CD8-positive, alpha-beta memory T cell (primary cell): ENCODE results near the gene TNS1. TPM values are rescaled to one million over a fixed set of nuclear protein-coding genes. Genes with fewer than 3 reads are reported as not detected.
"Not testable (repeated sequence)": the region's sequence is repeated elsewhere in the genome, so short reads cannot be mapped to it uniquely, and the experiment has no call there.

ENCODE experiments used
- CTCF ChIA-PET: fragments of 350-600 bp; sonication (Branson Sonifier 250); formaldehyde crosslinking; loops from one replicate; lab custom pipeline; 2021; ENCODE audit warnings: antibody characterized with exemption; lab: Charles Lee
- POLR2A ChIA-PET: fragments of 350-600 bp; sonication (Branson Sonifier 250); formaldehyde crosslinking; loops from one replicate; lab custom pipeline; 2021; ENCODE audit warnings: antibody characterized with exemption; lab: Charles Lee
- DNase-seq, 5 donors: peaks; one replicate each; pipeline versions ENCODE4 v3.0.0 to v3.0.0-alpha.2; 2020 to 2022; ENCODE audit warnings: mixed read lengths in 1 of 5
- H3K27ac ChIP-seq: one replicate; pipeline ENCODE4 v1.7.0; 2013; ENCODE audit warnings: low read depth, mild to moderate bottlenecking, low read length, moderate library complexity
- H3K27me3 ChIP-seq: 2 replicates; pipeline ENCODE4 v1.7.0; 2013; ENCODE audit warnings: low read length, mild to moderate bottlenecking; ENCODE audit not compliant: insufficient read depth, poor library complexity, severe bottlenecking
- H3K36me3 ChIP-seq: 2 replicates; pipeline ENCODE4 v1.7.0; 2013; ENCODE audit warnings: mild to moderate bottlenecking, low read length, moderate library complexity; ENCODE audit not compliant: insufficient read depth
- H3K4me1 ChIP-seq: 2 replicates; pipeline ENCODE4 v1.7.0; 2013; ENCODE audit warnings: mild to moderate bottlenecking, low read length, moderate library complexity; ENCODE audit not compliant: insufficient read depth
- H3K4me3 ChIP-seq: 2 replicates; pipeline ENCODE4 v1.7.0; 2013; ENCODE audit warnings: mild to moderate bottlenecking, low read length
- H3K9me3 ChIP-seq: 2 replicates; pipeline ENCODE4 v1.7.0; 2013; ENCODE audit warnings: mild to moderate bottlenecking, low read length
- H3K27ac Mint-ChIP-seq, 8 donors: one replicate each; pipeline ENCODE4 v1.8.0; 2020 to 2021; ENCODE audit warnings: mixed read lengths in 8 of 8, mild to moderate bottlenecking in 6 of 8, inconsistent platforms in 3 of 8, moderate library complexity in 3 of 8
- H3K27me3 Mint-ChIP-seq, 2 donors: one replicate each; pipeline ENCODE4 v1.8.0; 2020 to 2021; ENCODE audit warnings: mixed read lengths in 2 of 2, mild to moderate bottlenecking in 1 of 2, moderate library complexity in 1 of 2
- H3K36me3 Mint-ChIP-seq, 3 donors: one replicate each; pipeline ENCODE4 v1.8.0; 2020 to 2021; ENCODE audit warnings: mixed read lengths in 3 of 3, inconsistent platforms in 1 of 3, mild to moderate bottlenecking in 1 of 3
- H3K4me1 Mint-ChIP-seq, 3 donors: one replicate each; pipeline ENCODE4 v1.8.0; 2020 to 2021; ENCODE audit warnings: mixed read lengths in 3 of 3, inconsistent platforms in 1 of 3, mild to moderate bottlenecking in 1 of 3
- H3K4me3 Mint-ChIP-seq, 7 donors: one replicate each; pipeline ENCODE4 v1.8.0; 2020 to 2021; ENCODE audit warnings: mixed read lengths in 7 of 7, mild to moderate bottlenecking in 6 of 7, moderate library complexity in 4 of 7, inconsistent platforms in 2 of 7
- H3K9me3 Mint-ChIP-seq, 5 donors: one replicate each; pipeline ENCODE4 v1.8.0; 2020 to 2022; ENCODE audit warnings: mixed read lengths in 5 of 5, mild to moderate bottlenecking in 3 of 5, moderate library complexity in 2 of 5, inconsistent platforms in 1 of 5
- polyA plus RNA-seq: library from polyadenylated mRNA; unstranded; fragments of 300-500 nt; fragmentation: Illumina TruSeq; gene quantifications from one replicate; pipeline ENCODE4 v1.2.3, GENCODE V29; 2021
- total RNA-seq, 2 experiments: library from RNA; stranded (reverse); gene quantifications; one replicate each; pipeline ENCODE4 v1.2.3, GENCODE V29; 2021

Gene TNS1
- total and polyA plus RNA-seq, 3 experiments from 2014 or later = 1.1 to 1.8 TPM; not detected in 1

DNA sequence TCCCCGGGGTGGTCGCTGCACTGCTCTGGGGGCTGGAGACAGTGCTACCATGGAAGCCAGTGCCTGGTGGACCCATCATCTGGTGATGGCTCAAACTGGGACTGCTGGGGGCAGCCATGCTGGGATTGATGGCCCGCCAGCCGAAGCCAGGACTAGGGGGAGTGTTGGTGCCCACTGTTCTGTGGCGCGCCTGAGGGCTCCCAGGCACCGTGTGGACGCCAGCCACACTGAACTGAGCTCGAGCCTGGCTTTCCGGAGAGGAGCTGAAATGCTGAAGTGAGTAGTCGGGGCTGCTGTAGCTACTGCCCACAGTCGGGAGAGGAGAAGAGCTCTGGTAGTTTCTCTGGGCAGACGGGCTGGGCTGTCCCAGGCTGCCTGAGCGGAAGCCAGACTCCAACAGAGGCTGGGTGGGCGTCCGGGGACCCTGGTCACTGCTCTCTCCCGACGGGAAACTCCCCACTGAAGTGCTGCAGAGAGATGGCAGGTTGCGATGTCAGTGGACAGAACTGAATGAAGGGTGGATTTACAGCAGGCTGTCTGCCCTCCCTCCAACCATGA is 184.4 kb downstream of the TNS1 start:
- Mint-ChIP-seq H3K27ac (peak overlapping the region in 1 of 8 donors; percentile 55), H3K9me3 (no peaks in the 10 kb centered on the region), H3K36me3 (no peaks in the 10 kb centered on the region), H3K4me3 (no peak overlapping the region), H3K27me3 (peaks cover 0 to 5% of the 10 kb centered on the region in 2 donors), H3K4me1 (no peaks in the 10 kb centered on the region)
- POLR2A ChIA-PET = no interaction called here
- no peaks in the 10 kb centered on the region for H3K4me1 ChIP-seq
- no peak overlapping the region for H3K27ac ChIP-seq
- H3K9me3 ChIP-seq = no peaks in the 10 kb centered on the region
- H3K27me3 ChIP-seq = no peaks in the 10 kb centered on the region
- CTCF ChIA-PET = no interaction called here
- no peak overlapping the region for H3K4me3 ChIP-seq
- no peaks in the 10 kb centered on the region for H3K36me3 ChIP-seq
- no peak for DNase-seq

DNA sequence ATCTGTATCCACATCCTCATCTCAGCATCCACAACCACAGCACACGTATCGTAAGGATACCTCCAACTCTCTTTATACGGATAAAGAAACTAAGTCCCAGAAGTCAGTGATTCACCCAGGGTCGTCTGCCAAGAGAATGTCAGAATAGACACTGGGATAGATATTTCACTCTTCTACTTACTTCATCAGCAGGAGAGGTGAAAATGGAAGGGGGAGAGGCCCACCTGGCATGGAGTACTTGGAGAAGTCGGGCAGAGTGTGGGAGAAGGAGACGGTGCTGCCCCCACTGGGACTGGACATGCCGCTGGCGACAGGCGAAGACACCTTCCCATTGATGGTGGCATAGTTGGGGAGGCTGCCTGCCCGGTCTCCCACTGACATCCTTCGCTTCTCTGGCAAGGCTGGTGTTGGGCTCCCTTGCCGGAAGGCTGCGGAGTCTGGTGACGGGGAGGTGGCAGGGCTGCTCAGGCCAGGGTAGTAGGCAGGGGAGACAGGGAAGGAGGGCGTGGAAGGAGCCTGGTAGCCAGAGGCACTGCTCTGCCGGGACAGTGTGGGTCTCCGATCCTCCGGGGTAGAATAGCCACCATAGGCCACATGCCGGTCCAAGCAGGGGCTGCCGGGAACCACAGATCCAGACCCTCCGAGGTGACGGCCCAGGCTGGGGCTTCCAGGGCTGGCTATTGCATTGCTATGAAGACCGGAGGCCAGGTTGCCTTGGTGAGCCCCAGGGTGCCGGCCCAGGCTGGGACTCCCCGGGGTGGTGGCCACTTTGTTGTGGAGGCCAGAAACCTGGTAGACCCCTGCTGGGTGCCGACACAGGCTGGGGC is 185.1 kb downstream of the TNS1 start:
- Mint-ChIP-seq H3K36me3 (no peaks in the 10 kb centered on the region), H3K27me3 (peaks cover 0 to 5% of the 10 kb centered on the region in 2 donors), H3K4me3 (no peak overlapping the region), H3K4me1 (no peaks in the 10 kb centered on the region), H3K27ac (no peak overlapping the region), H3K9me3 (no peaks in the 10 kb centered on the region)
- no peak overlapping the region for H3K27ac ChIP-seq
- ChIA-PET POLR2A (no interaction called here), CTCF (no interaction called here)
- no peaks in the 10 kb centered on the region for H3K27me3 ChIP-seq
- H3K9me3 ChIP-seq = no peaks in the 10 kb centered on the region
- no peaks in the 10 kb centered on the region for H3K36me3 ChIP-seq
- no peaks in the 10 kb centered on the region for H3K4me1 ChIP-seq
- DNase-seq = no peak
- H3K4me3 ChIP-seq = no peak overlapping the region

DNA sequence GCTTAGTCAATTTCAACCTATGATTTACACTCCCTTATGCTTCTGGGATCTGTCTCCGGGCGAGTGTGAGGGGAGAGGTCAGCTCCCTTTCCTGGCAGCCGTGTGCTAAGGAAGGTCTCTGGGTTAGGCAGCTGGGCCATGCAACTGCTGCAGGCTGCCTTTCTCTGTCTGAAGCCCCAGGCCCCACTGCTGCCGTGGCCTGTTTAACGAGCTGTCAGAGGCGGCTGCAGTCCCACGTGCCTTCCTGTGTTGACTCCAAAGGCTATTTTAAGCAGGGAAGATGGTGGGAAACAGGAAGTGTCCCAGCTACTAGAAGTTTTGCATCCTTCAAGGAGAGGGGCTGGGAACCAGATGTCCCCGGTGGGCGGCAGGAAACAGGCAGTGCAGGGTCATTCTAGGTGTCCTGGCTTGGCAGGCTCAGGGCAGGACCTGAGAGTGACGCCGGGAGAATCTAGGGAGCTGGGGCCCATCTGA is 186.4 kb downstream of the TNS1 start:
- Histone ChIP-seq H3K4me1 (no peaks in the 10 kb centered on the region), H3K9me3 (no peaks in the 10 kb centered on the region), H3K4me3 (no peak overlapping the region), H3K27me3 (no peaks in the 10 kb centered on the region), H3K27ac (no peak overlapping the region), H3K36me3 (no peaks in the 10 kb centered on the region)
- Mint-ChIP-seq H3K4me3 (no peak overlapping the region), H3K36me3 (no peaks in the 10 kb centered on the region), H3K27ac (no peak overlapping the region), H3K9me3 (no peaks in the 10 kb centered on the region), H3K4me1 (no peaks in the 10 kb centered on the region), H3K27me3 (peaks cover 0 to 10% of the 10 kb centered on the region in 2 donors)
- DNase-seq = no peak
- CTCF ChIA-PET = no interaction called here
- POLR2A ChIA-PET = no interaction called here

DNA sequence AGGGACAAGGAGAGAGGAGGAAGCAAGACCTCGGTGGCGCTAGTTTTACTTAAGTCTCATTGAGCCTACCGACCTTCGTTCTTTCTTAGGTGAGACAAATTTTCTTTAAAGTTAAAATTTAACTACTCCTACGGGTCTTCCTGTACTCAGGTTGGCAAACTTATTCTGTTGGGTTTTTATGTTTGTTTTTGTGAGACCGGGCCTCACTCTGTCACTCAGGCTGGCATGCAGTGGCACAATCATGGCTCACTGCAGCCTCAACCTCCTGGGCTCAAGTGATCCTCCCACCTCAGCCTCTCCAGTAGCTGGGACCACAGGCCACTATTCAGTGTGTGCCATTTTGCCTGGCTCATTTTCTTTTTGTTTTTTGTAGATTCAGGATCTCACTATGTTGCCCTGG is 189.0 kb downstream of the TNS1 start:
- ChIA-PET CTCF (no interaction called here), POLR2A (no interaction called here)
- no peak for DNase-seq
- Mint-ChIP-seq H3K36me3 (no peaks in the 10 kb centered on the region), H3K27ac (no peak overlapping the region), H3K9me3 (no peaks in the 10 kb centered on the region), H3K27me3 (peaks cover 0 to 9% of the 10 kb centered on the region in 2 donors), H3K4me1 (no peaks in the 10 kb centered on the region), H3K4me3 (no peak overlapping the region)
- no peaks in the 10 kb centered on the region for H3K4me1 ChIP-seq
- H3K27me3 ChIP-seq = no peaks in the 10 kb centered on the region
- H3K36me3 ChIP-seq = no peaks in the 10 kb centered on the region
- H3K9me3 ChIP-seq = no peaks in the 10 kb centered on the region
- H3K4me3 ChIP-seq = no peak overlapping the region
- no peak overlapping the region for H3K27ac ChIP-seq

DNA sequence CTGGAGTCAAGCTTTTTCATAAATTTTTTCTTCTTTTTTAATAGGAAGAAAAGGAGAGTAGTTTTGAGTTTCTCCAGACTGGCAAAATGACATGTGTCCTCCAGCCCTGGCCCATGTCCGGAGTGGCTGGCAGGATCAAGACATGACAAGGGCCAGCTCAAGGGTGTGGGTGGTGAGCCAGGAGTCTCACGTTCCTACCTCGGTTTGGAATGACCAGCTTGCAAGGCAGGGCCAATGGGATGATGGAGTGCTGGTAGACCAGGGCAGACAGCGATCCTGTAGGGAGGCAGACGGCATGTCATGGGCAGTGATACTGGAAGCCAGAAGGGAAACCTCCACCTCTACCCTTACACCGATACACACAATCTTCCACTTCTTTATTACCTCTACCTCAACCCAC is 190.6 kb downstream of the TNS1 start:
- ChIA-PET CTCF (interaction anchor here (2.4 kb wide), 1 partner anchor 23 kb away, joined by 6 read pairs; no protein-coding TSS in a partner anchor), POLR2A (no interaction called here)
- Mint-ChIP-seq H3K9me3 (no peaks in the 10 kb centered on the region), H3K27me3 (peaks cover 2 to 12% of the 10 kb centered on the region in 2 donors), H3K4me3 (no peak overlapping the region), H3K4me1 (no peaks in the 10 kb centered on the region), H3K36me3 (no peaks in the 10 kb centered on the region), H3K27ac (no peak overlapping the region)
- no peaks in the 10 kb centered on the region for H3K9me3 ChIP-seq
- no peaks in the 10 kb centered on the region for H3K27me3 ChIP-seq
- no peaks in the 10 kb centered on the region for H3K36me3 ChIP-seq
- no peaks in the 10 kb centered on the region for H3K4me1 ChIP-seq
- DNase-seq = no peak
- no peak overlapping the region for H3K4me3 ChIP-seq
- no peak overlapping the region for H3K27ac ChIP-seq

DNA sequence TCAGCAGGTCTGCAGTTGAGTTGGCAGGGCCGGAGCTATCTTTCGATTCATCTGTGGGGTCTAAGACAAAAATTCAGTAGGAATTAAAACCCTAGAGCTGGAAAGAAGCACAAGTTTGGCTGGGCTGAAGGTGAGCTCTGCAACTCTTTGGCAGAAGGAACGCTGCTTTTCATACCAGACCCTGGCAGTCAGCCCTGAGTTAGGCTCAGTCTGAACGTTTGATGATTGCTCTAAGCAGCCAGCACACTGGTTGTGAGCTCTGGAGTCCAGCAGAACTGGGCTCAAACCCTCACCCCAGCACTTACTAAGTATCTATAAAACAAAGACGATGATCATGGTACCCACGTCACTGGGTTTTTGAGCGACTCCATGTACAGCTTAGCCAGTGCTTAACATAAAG is 192.5 kb downstream of the TNS1 start:
- Histone ChIP-seq H3K9me3 (no peaks in the 10 kb centered on the region), H3K4me1 (no peaks in the 10 kb centered on the region), H3K4me3 (no peak overlapping the region), H3K36me3 (no peaks in the 10 kb centered on the region), H3K27me3 (no peaks in the 10 kb centered on the region), H3K27ac (no peak overlapping the region)
- H3K9me3 Mint-ChIP-seq = no peaks in the 10 kb centered on the region
- H3K36me3 Mint-ChIP-seq = no peaks in the 10 kb centered on the region
- no peaks in the 10 kb centered on the region for H3K4me1 Mint-ChIP-seq
- no peak overlapping the region for H3K4me3 Mint-ChIP-seq
- CTCF ChIA-PET = no interaction called here
- peaks cover 9 to 11% of the 10 kb centered on the region in 2 donors for H3K27me3 Mint-ChIP-seq
- POLR2A ChIA-PET = no interaction called here
- no peak overlapping the region for H3K27ac Mint-ChIP-seq
- no peak for DNase-seq

DNA sequence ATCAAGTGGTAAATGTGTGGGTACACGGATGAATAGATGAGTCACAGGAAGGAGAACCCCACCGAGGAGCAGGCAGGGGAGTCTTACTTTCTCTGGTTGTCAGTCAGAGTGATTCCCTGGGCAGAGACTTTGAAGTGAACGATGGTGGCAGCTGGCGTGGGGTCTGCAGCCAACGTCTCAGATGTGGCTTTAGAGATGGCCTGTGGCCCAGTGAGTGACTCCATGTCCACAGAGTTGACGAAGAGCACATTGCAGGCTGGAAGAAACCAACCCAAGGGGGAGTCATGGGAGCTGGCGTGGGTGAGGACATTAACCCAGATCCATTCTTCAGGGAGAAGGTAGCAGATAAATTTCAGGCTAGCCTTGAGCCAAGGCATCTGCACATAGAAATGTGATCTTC is 193.1 kb downstream of the TNS1 start:
- H3K36me3 ChIP-seq = no peaks in the 10 kb centered on the region
- no peak for DNase-seq
- no peak overlapping the region for H3K27ac ChIP-seq
- H3K4me1 ChIP-seq = no peaks in the 10 kb centered on the region
- ChIA-PET CTCF (no interaction called here), POLR2A (no interaction called here)
- no peak overlapping the region for H3K4me3 Mint-ChIP-seq
- no peaks in the 10 kb centered on the region for H3K36me3 Mint-ChIP-seq
- H3K9me3 ChIP-seq = no peaks in the 10 kb centered on the region
- H3K9me3 Mint-ChIP-seq = no peaks in the 10 kb centered on the region
- H3K27me3 ChIP-seq = no peaks in the 10 kb centered on the region
- peaks cover 9 to 11% of the 10 kb centered on the region in 2 donors for H3K27me3 Mint-ChIP-seq
- no peak overlapping the region for H3K27ac Mint-ChIP-seq
- H3K4me1 Mint-ChIP-seq = no peaks in the 10 kb centered on the region
- no peak overlapping the region for H3K4me3 ChIP-seq

DNA sequence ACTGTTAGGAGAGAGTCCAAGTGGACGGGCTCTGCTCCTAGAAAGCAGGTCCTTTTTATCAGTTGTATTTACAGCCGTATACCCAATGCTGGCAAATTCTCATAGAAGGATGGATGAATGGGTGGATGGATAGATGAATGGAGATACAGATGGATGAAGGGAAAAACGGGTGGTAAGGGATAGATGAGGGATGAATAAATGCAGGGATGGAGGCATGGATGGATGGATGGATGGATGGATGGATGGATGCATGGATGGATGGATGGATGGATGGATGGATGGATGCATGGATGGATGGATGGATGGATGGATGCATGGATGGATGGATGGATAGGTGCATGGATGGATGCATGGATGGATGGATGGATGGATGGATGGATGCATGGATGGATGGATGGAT is 193.8 kb downstream of the TNS1 start:
- H3K4me3 ChIP-seq, H3K4me1 ChIP-seq, H3K36me3 Mint-ChIP-seq, H3K4me1 Mint-ChIP-seq, H3K27ac ChIP-seq, POLR2A ChIA-PET, CTCF ChIA-PET, H3K36me3 ChIP-seq, H3K9me3 Mint-ChIP-seq, DNase-seq, H3K27ac Mint-ChIP-seq, H3K27me3 ChIP-seq, H3K4me3 Mint-ChIP-seq, H3K9me3 ChIP-seq: not testable (repeated sequence)
- peaks cover 9 to 11% of the 10 kb centered on the region in 2 donors for H3K27me3 Mint-ChIP-seq
